Effector memory CD4-positive, alpha-beta T cell (primary cell): Measurements from ENCODE around the gene ADAMTS17.

ENCODE experiments used
- DNase-seq, 3 donors: peaks; one replicate each; pipeline ENCODE4 v3.0.0-alpha.2; 2020
- H3K27ac ChIP-seq: 2 replicates; pipeline ENCODE4 v1.7.0; 2013; ENCODE audit warnings: mild to moderate bottlenecking, low read length, moderate library complexity; ENCODE audit not compliant: insufficient read depth, poor library complexity, severe bottlenecking
- H3K27me3 ChIP-seq: replicated peaks from 2 replicates; pipeline ENCODE4 v1.7.0; 2013; ENCODE audit warnings: mild to moderate bottlenecking, low read length; ENCODE audit not compliant: insufficient read depth, control insufficient read depth, poor library complexity, severe bottlenecking
- H3K36me3 ChIP-seq: 2 replicates; pipeline ENCODE4 v1.7.0; 2013; ENCODE audit warnings: mild to moderate bottlenecking, low read length, moderate library complexity; ENCODE audit not compliant: control insufficient read depth, insufficient read depth
- H3K4me1 ChIP-seq: 2 replicates; pipeline ENCODE4 v1.7.0; 2013; ENCODE audit warnings: low read length, mild to moderate bottlenecking; ENCODE audit not compliant: control insufficient read depth, insufficient read depth, poor library complexity, severe bottlenecking
- H3K4me3 ChIP-seq: 2 replicates; pipeline ENCODE4 v1.7.0; 2013; ENCODE audit warnings: low read length, low read depth, mild to moderate bottlenecking; ENCODE audit not compliant: insufficient read depth, poor library complexity, severe bottlenecking
- H3K9me3 ChIP-seq: 2 replicates; pipeline ENCODE4 v1.7.0; 2013; ENCODE audit warnings: mild to moderate bottlenecking, low read length, moderate library complexity; ENCODE audit not compliant: control insufficient read depth

The ADAMTS17 gene

DNA sequence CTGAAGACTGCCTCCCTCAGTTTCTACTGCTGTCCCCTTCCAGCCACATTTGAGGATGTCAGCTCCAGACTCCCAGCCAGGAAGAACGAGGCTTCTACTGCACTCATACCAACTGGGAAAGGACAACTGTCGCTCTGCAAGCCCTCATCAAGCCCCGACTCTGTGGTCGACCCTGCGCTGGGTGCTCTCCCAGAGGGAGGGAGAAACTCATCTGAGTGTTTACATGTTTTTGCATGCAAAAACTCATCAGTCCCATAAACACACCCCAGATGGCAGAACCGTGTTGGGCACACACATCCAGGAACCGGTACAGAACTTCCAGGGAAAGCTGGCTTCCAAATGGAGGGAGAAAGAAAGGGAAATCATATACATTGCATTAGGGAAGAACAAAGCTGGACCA, 43.5 kb downstream of the ADAMTS17 start:
- Histone ChIP-seq H3K27me3 (no peaks in the 10 kb centered on the region), H3K36me3 (no peaks in the 10 kb centered on the region), H3K27ac (no peak overlapping the region), H3K4me3 (no peak overlapping the region), H3K9me3 (peaks cover 4% of the 10 kb centered on the region), H3K4me1 (no peaks in the 10 kb centered on the region)
- no peak for DNase-seq

DNA sequence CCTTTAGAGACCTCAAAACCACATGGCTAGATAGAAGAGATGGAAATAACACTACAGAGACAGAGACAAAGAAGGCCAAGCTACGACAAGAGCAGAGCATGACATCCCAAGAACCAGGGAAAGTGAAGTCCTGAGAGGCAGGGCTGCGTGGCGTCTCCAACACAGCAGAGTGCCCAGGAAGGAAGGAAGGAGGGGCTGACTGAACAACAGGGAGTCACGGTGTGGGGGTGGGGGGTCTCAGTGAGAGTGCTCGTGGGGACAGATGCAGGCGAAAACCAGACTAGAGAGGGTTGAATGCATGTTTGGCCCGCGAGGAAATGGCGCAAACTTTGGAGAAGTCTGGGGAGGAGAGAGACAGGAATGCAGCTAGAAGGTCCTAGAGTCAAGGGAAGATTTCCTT, 44.0 kb downstream of the ADAMTS17 start:
- DNase-seq = no peak
- Histone ChIP-seq H3K36me3 (no peaks in the 10 kb centered on the region), H3K27ac (no peak overlapping the region), H3K4me1 (no peaks in the 10 kb centered on the region), H3K9me3 (peaks cover 4% of the 10 kb centered on the region), H3K4me3 (no peak overlapping the region), H3K27me3 (no peaks in the 10 kb centered on the region)

DNA sequence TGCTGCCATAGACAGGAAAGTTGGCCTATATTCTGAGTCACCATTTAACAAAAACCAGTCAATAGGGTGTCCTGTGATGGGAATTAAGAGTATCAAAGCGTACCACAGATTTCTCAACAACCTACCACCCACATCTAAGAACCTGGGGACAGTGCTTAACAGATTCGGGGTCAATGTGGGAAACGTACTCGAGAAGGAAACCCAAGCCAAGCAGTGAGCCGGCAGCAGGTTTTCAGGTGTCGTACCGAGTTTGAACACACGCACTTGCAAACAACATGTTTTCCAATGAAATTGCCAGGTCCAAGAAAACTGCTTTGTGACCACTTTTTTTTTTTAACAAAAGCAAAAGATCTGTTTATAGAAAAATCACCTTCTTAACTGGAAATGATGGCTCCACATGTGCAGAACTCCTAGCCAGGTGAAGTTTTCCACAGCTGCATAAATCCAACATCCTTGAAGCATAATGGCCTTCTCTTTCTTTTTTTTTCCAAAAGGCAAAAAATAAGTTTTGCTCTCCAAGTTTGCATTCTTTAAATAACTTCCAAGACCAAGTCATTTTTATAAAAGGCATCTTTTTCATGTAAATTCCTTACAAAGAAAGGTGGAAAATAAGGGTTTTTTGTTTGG, 45.7 kb downstream of the ADAMTS17 start:
- Histone ChIP-seq H3K4me1 (no peaks in the 10 kb centered on the region), H3K4me3 (no peak overlapping the region)

DNA sequence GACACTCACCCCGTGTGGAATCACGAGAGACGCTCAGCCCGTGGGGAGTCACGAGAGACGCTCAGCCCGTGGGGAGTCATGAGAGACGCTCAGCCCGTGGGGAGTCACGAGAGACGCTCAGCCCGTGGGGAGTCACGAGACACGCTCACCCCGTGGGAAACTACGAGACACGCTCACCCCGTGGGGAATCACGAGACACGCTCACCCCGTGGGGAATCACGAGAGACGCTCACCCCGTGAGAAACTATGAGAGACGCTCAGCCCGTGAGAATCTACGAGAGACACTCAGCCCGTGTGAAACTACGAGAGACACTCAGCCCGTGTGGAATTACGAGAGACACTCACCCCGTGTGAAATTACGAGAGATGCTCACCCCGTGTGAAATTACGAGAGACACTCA, 49.8 kb downstream of the ADAMTS17 start:
- Histone ChIP-seq H3K9me3 (no peaks in the 10 kb centered on the region), H3K27me3 (no peaks in the 10 kb centered on the region), H3K4me1 (no peaks in the 10 kb centered on the region), H3K27ac (no peak overlapping the region), H3K36me3 (no peaks in the 10 kb centered on the region), H3K4me3 (no peak overlapping the region)
- no peak for DNase-seq

More for the DNA sequence above, 45.7 kb downstream of the ADAMTS17 start:
- no peak for DNase-seq
- peaks cover 4% of the 10 kb centered on the region for H3K9me3 ChIP-seq
- H3K27me3 ChIP-seq = no peaks in the 10 kb centered on the region
- H3K36me3 ChIP-seq = no peaks in the 10 kb centered on the region
- no peak overlapping the region for H3K27ac ChIP-seq

DNA sequence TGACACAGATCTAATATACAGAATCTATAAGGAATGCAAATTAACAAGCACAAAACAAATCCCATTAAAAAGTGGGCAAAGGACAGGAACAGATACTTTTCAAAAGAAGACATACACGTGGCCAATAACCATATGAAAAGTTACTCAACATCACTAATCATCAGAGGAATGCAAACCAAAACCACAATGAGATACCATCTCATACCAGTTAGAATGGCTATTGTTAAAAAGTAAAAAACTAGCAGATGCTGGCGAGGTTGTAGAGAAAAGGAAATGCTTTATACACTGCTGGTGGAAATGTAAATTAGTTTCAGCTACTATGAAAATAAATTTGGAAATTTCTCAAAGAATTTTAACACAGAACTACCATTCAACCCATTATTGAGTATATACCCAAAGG, 50.7 kb downstream of the ADAMTS17 start:
- Histone ChIP-seq H3K27me3 (no peaks in the 10 kb centered on the region), H3K36me3 (no peaks in the 10 kb centered on the region), H3K4me3 (no peak overlapping the region), H3K4me1 (no peaks in the 10 kb centered on the region), H3K27ac (no peak overlapping the region), H3K9me3 (no peaks in the 10 kb centered on the region)
- no peak for DNase-seq

DNA sequence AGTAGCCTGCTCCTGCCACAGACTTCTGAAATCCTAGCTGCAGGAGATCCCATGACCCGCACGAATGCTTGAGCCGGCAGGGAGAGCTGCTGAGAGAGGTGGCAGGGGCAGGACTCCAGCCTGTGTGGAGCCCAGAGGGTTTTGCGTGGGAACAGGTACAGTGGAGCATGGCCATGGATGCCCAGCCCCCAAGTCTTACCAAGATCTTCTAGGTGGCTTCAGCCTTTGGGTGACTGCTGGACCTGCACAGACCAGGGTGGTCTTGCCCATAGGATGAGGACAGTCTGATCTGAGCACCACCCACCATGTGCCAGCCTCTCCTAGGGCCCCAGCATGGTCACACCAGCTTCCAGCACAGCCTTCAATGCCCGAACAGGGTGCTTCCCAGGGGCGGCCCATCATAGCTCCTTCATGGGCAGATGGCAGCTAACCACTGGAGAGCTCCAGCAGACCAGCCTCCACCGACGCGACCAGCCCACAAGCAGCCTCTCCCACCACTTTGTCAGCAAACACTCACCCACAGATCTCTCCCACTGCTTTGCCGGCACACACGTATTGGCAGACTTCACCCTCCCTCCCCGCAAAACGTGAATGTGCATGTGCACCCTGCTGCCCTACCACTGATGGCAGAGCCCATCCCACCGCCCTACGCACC, 56.0 kb downstream of the ADAMTS17 start:
- H3K36me3 ChIP-seq = no peaks in the 10 kb centered on the region
- H3K27ac ChIP-seq = no peak overlapping the region

DNA sequence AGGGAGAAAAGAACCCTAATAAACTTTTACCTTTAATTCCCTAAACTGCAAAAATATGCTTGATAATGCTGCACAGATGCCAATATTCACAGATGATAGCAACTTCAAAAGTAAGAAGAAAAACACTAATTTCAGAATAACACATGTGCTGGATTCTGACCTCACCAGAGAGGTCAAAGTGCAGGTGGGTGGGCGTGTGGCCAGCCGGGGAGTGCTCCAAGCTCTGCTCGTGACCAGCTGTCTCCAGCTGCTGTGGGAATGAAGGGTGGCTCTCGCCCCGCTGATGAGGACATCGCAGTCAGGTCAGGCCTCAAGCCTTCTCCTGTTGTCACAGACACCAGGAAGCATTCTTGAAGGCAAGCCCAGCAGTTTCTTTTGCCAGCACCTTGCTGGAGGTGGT, 57.1 kb downstream of the ADAMTS17 start:
- H3K4me3 ChIP-seq = no peak overlapping the region
- H3K4me1 ChIP-seq = no peaks in the 10 kb centered on the region
- H3K9me3 ChIP-seq = no peaks in the 10 kb centered on the region
- no peaks in the 10 kb centered on the region for H3K36me3 ChIP-seq
- no peak overlapping the region for H3K27ac ChIP-seq
- DNase-seq = no peak
- no peaks in the 10 kb centered on the region for H3K27me3 ChIP-seq

More for the DNA sequence above, 56.0 kb downstream of the ADAMTS17 start:
- Histone ChIP-seq H3K9me3 (no peaks in the 10 kb centered on the region), H3K4me1 (no peaks in the 10 kb centered on the region), H3K27me3 (no peaks in the 10 kb centered on the region), H3K4me3 (no peak overlapping the region)
- no peak for DNase-seq

DNA sequence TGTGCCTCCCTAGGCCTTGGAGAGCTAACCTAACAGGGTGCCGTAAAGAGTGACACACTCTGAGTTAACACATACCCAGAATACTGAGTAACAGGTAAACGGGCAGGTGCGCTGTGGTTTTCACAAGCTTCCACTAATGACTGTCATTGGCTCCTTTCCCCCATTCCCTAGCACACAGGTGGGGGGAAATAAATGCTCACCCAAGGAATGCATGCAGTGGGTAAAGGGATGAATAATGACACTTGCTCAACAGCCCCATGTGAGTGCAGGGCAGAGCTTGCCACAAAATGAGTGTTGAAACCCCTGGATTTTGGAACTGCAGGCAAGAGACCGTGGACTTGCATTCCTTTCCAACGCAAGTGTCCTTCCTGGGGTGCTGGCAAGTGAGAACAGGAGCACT, 57.6 kb downstream of the ADAMTS17 start:
- Histone ChIP-seq H3K27ac (no peak overlapping the region), H3K36me3 (no peaks in the 10 kb centered on the region), H3K4me3 (no peak overlapping the region), H3K9me3 (no peaks in the 10 kb centered on the region), H3K4me1 (no peaks in the 10 kb centered on the region), H3K27me3 (no peaks in the 10 kb centered on the region)
- DNase-seq = no peak

DNA sequence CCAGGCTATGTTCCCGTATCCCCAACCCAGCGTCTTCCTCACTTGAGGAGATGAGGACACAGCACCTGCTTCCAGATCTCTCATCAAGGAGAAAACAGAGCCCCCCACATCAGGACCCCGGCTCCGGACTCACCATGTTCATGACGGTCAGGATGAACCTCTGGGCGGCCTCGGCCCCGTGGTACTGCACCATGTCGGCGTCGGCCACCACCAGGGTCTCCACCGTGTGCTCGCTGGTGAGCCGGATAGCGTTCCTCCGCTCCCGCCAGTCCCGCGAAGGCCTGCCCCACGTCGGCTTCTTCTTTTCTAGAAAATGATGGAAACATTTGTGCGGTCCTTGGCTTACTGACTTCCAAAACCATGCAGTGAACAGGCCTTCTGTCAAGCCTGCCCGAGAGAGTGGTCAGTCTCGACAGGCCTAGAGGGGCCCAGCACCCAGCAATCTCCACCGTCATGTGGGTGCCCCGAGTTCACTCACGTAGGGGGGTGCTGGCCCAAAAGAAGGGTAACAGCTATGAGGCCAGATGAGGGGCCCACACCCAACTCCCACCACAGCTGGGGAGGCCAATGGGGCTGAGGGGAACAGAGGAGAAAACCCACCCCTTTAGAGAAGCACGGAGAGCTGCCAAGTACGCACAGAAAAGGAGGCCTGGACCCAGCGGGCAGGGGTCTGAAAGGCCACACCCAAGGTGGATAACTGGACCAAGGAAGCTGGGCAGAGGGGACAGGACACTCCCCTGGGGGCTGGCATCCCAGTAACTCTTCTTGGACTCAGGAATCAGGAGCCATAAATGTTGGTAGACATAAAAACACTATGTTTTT, 60.5 kb downstream of the ADAMTS17 start:
- Histone ChIP-seq H3K4me3 (no peak overlapping the region), H3K4me1 (no peaks in the 10 kb centered on the region), H3K9me3 (no peaks in the 10 kb centered on the region), H3K27me3 (no peaks in the 10 kb centered on the region), H3K27ac (no peak overlapping the region), H3K36me3 (no peaks in the 10 kb centered on the region)
- DNase-seq = no peak

DNA sequence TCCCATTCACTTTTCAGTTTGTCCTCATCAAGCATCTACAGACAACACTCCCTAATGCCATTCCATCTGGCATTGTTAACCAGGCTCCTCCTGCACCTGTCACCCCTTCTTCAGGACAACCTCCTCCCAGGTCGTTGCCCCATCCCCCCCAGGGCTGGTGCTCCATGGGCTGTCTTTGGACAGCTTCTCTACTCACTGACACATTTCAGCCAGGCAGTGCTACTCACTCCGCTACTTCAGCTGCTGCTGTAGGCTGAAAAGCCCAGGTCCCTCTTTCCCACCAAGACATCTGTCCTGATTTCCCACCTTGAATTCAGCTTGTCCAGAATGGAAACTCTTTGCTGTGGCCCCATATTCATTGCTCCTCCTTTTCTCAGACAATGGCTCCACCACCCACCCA, 61.9 kb downstream of the ADAMTS17 start:
- no peaks in the 10 kb centered on the region for H3K9me3 ChIP-seq
- H3K36me3 ChIP-seq = no peaks in the 10 kb centered on the region
- no peak overlapping the region for H3K4me3 ChIP-seq
- H3K27me3 ChIP-seq = no peaks in the 10 kb centered on the region
- no peaks in the 10 kb centered on the region for H3K4me1 ChIP-seq
- DNase-seq = no peak
- no peak overlapping the region for H3K27ac ChIP-seq
